GM19452 (cell line): ENCODE measurements around the gene ABCA10.

Source experiments
- ATAC-seq: cut with Tn5 transposase; IDR thresholded peaks from one replicate; pipeline ENCODE4 v1.9.1; 2021; ENCODE audit not compliant: unreplicated experiment

Gene ABCA10

DNA sequence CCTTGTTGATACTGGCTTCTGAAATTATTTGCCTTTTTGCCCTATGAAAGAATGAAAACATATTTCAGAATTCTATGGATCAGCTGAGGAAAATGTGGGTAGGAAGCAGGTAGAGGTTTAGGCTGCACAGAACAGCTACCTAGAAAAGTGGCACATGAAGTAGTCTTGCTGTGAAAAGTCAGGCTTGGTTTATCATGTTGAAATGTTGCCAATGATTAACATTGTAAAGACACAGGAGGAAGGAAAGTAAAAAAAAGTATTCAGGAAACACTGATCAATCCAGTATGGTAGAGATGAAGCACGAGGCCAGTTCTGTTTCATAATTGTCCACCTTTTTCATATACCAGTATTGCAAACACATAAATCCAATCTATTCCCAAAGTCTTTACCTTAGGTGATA lies 116.8 kb downstream of the ABCA10 start:
- ATAC-seq = no peak

DNA sequence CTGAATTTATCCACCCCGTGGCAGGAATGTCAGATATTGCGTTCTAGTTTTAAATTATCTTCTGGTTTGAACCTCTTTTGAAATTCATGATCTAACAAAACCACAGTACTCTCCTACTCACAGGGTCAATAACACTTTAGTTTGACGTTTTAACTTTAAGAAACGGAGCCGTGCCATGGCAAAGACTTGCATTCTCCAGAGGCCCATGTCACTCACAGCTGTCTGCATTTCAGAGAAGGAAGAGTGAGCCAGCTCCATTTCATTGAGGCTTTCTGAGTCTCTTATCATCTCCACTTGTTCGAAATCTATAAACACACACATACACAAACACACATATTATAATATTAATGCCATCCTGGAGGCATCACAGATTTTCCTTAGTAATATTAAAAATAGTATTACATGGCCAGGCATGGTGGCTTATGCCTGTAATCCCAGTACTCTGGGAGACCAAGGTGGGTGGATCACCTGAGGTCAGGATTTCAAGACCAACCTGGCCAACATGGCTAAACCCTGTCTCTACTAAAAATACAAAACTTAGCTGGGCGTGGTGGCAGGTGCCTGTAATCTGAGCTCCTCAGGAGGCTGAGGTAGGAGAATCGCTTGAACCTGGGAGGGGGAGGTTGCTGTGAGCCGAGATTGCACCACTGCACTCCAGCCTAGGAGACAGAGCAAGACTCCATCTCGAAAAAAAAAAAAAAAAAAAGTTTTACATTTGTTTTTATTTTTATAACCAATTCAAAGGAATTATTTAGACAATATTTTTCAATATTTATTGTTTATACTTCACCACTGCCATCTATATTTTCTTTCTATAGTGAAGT lies 122.5 kb downstream of the ABCA10 start:
- no peak for ATAC-seq

DNA sequence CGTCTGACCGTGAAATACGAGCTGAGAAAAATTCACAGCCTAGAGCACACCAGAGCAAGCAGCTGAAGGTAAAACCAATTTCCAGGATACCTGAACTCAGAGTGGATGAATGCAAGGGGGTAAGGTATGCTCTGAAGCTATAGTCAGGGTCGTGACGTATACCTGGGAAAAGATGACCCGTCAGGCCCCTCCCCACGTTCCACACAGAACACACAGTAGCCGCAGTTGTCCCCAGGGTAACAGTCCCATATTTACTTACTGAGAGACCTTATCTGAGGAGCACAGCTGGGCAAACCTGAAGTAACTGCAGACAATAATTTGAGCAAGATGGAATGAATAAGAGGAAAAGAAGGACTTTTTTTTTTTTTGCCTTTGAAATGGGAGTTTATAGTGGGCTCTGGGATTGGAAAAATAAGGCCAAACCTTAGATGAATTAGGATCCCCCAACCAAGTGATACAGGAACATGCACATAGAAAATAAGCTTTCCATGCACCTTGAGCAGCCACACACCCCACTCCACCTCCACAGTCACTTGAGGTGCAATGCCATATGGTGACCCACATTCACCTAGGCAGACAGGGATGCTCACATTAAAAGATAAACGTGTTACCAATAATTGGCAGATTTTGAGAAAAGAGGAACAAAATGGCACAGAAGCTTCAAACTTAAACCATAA lies 124.9 kb downstream of the ABCA10 start:
- no peak for ATAC-seq

DNA sequence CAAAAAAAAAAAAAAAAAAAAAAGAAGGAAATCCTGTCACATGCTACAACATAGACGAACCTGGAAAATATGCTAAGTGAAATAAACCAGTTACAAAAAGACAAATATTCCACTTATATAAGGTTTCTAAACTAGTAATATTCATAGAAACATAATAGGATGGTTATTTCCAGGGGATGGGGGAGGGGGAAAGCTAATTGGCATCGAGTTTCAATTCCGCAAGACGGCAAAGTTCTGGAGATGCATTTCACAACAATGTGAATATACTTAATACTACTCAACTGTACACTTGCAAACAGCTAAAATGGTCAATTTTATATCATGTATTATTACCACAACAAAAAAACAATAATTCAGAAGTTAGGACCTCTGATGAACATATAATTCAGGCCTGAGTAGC lies 130.0 kb downstream of the ABCA10 start:
- ATAC-seq = no peak
